Measurements from ENCODE around the gene TACC2.
"Not testable (repeated sequence)": the region's sequence is repeated elsewhere in the genome, so short reads cannot be mapped to it uniquely, and the experiment has no call there.

The TACC2 gene

GRCh38 chr10:122203180-122203579 lies 214.2 kb downstream of the TACC2 start:
- not testable (repeated sequence) for DNase-seq

- DNase-seq = no peak
These were observed 215.9 kb downstream of the TACC2 start for GRCh38 chr10:122204691-122205489.

GRCh38 chr10:122206471-122207065 lies 217.6 kb downstream of the TACC2 start:
- DNase-seq = no peak

- DNase-seq = no peak
These were observed 218.2 kb downstream of the TACC2 start for GRCh38 chr10:122207163-122207562.

GRCh38 chr10:122207596-122207995 lies 218.6 kb downstream of the TACC2 start:
- DNase-seq = no peak

- DNase-seq = no peak
These were observed 219.8 kb downstream of the TACC2 start for GRCh38 chr10:122208571-122209430.

GRCh38 chr10:122210481-122211265 lies 221.7 kb downstream of the TACC2 start:
- DNase-seq = no peak

GRCh38 chr10:122213364-122213763 lies 224.4 kb downstream of the TACC2 start:
- no peak for DNase-seq

GRCh38 chr10:122213766-122214165 lies 224.8 kb downstream of the TACC2 start:
- no peak for DNase-seq

GRCh38 chr10:122216047-122216446 lies 227.1 kb downstream of the TACC2 start:
- no peak for DNase-seq

- DNase-seq = no peak
These were observed 230.4 kb downstream of the TACC2 start for GRCh38 chr10:122219340-122219739.

GRCh38 chr10:122220736-122221135 lies 231.8 kb downstream of the TACC2 start:
- DNase-seq = no peak

GRCh38 chr10:122221958-122222357 lies 233.0 kb downstream of the TACC2 start:
- no peak for DNase-seq

- DNase-seq = no peak
These were observed 233.7 kb downstream of the TACC2 start for GRCh38 chr10:122222638-122223037.

- DNase-seq = no peak
These were observed 235.2 kb downstream of the TACC2 start for GRCh38 chr10:122224159-122224558.

GRCh38 chr10:122225330-122225729 lies 236.4 kb downstream of the TACC2 start:
- DNase-seq = no peak

GRCh38 chr10:122227754-122228153 lies 238.8 kb downstream of the TACC2 start:
- DNase-seq = no peak

- no peak for DNase-seq
These were observed 240.7 kb downstream of the TACC2 start for GRCh38 chr10:122229666-122230065.

- no peak for DNase-seq
These were observed 241.3 kb downstream of the TACC2 start for GRCh38 chr10:122230222-122230621.

GRCh38 chr10:122232769-122233168 lies 243.8 kb downstream of the TACC2 start:
- no peak for DNase-seq

- DNase-seq = no peak
These were observed 244.9 kb downstream of the TACC2 start for GRCh38 chr10:122233857-122234348.

GRCh38 chr10:122234416-122234815 lies 245.5 kb downstream of the TACC2 start:
- peak; percentile 6 for DNase-seq
